GM18870 (cell line): ENCODE data around the gene LSR.
A peak's percentile ranks its signal among the peaks of the same experiment; 100 is the strongest.

Source experiments
- ATAC-seq: cut with Tn5 transposase; IDR thresholded peaks from one replicate; pipeline ENCODE4 v1.9.1; 2021; ENCODE audit warnings: moderate library complexity; ENCODE audit not compliant: unreplicated experiment

LSR gene

GRCh38 chr19:35266520-35267352, 17.9 kb downstream of the LSR start:
- ATAC-seq = no peak

GRCh38 chr19:35267353-35267817, 18.6 kb downstream of the LSR start:
- ATAC-seq = no peak

GRCh38 chr19:35267818-35268535, 19.2 kb downstream of the LSR start:
- no peak for ATAC-seq

- ATAC-seq = no peak
These were observed 20.0 kb downstream of the LSR start, which contains the start of gene USF2 for GRCh38 chr19:35268536-35269437. TSS of gene USF2 (plus strand) at chr19:35268962. CDS start at chr19:35269102, 140 bp downstream.

- ATAC-seq = peak; percentile 64
These were observed 20.8 kb downstream of the LSR start for GRCh38 chr19:35269438-35270117.

- no peak for ATAC-seq
These were observed 21.6 kb downstream of the LSR start for GRCh38 chr19:35270381-35270811.

- ATAC-seq = no peak
These were observed 22.7 kb downstream of the LSR start for GRCh38 chr19:35271546-35271945.

- ATAC-seq = no peak
These were observed 23.4 kb downstream of the LSR start for GRCh38 chr19:35272122-35272719.

GRCh38 chr19:35272954-35273649, 24.3 kb downstream of the LSR start:
- ATAC-seq = no peak

GRCh38 chr19:35273686-35274259, 25.0 kb downstream of the LSR start:
- ATAC-seq = no peak

- no peak for ATAC-seq
These were observed 25.5 kb downstream of the LSR start for GRCh38 chr19:35274323-35274722.

- ATAC-seq = no peak
These were observed 28.0 kb downstream of the LSR start for GRCh38 chr19:35276706-35277281.

GRCh38 chr19:35278578-35279284, 29.9 kb downstream of the LSR start:
- no peak for ATAC-seq

GRCh38 chr19:35279374-35279773, 30.6 kb downstream of the LSR start:
- no peak for ATAC-seq

- ATAC-seq = no peak
These were observed 31.4 kb downstream of the LSR start for GRCh38 chr19:35279985-35280821.

GRCh38 chr19:35281303-35281702, 32.5 kb downstream of the LSR start:
- no peak for ATAC-seq
